Measurements from ENCODE around the gene IGSF6.

DNA sequence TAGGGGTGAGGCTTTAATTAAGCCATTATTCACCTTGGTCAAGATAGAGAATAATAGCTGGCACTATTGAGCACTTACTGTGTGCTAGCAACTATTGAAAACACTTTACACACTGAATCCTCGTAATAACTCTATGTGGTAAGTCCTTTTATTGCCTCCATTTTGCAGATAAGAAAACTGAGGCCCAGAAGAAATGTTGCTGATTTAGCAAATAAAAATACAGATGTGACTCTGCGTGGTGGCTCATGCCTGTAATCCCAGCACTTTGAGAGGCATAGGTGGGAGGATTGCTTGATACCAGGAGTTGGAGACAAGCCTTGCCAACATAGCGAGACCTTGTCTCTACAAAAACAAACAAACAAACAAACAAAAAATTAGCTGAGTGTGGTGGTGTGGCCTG, 30.8 kb upstream of the IGSF6 start:
- TF ChIP-seq CTCF (IDR thresholded peaks at IDR 0.05) (no peak), POLR2A (IDR thresholded peaks at IDR 0.05) (no peak), POLR2AphosphoS5 (IDR thresholded peaks at IDR 0.05) (no peak), EP300 (IDR thresholded peaks at IDR 0.05) (no peak)

Measured in suprapubic skin (tissue), 4 donors.